Kidney (tissue), 14 donors: ENCODE measurements around the gene SCAP. TPM values are rescaled to one million over a fixed set of nuclear protein-coding genes. Genes with fewer than 3 reads are reported as not detected.

Experiments
- DNase-seq, 5 donors: peaks; one replicate each; pipeline ENCODE4 v3.0.0-alpha.2; 2013 to 2020
- FAIRE-seq: peaks from 2 replicates; lab custom pipeline; 2012; peaks lifted over from hg19 to GRCh38; lab: Jason Lieb, UNC
- H3K27ac ChIP-seq, 2 donors: one replicate each; pipeline ENCODE4 v1.7.0; 2013; ENCODE audit warnings: low read depth in 2 of 2, low read length in 2 of 2, inconsistent platforms in 1 of 2
- H3K27me3 ChIP-seq: one replicate; pipeline ENCODE4 v1.7.1; 2013; ENCODE audit warnings: low read length, inconsistent platforms; ENCODE audit not compliant: control insufficient read depth, insufficient read depth
- H3K36me3 ChIP-seq, 3 donors: one replicate each; pipeline versions ENCODE4 v1.7.0 to v1.7.1; 2013; ENCODE audit warnings: low read length in 3 of 3, control low read depth in 1 of 3, inconsistent platforms in 1 of 3; ENCODE audit not compliant: insufficient read depth in 3 of 3, control insufficient read depth in 2 of 3
- H3K4me1 ChIP-seq, 3 donors: one replicate each; pipeline versions ENCODE4 v1.7.0 to v1.7.1; 2013; ENCODE audit warnings: low read length in 3 of 3, inconsistent platforms in 1 of 3, low read depth in 1 of 3; ENCODE audit not compliant: control insufficient read depth in 2 of 3, insufficient read depth in 2 of 3
- H3K4me3 ChIP-seq, 3 donors: one replicate each; pipeline versions ENCODE4 v1.7.0 to v1.8.1; 2013; ENCODE audit warnings: low read length in 3 of 3, control low read depth in 1 of 3, inconsistent platforms in 1 of 3
- H3K9ac ChIP-seq, 3 donors: one replicate each; pipeline versions ENCODE4 v1.7.0 to v1.7.1; 2013; ENCODE audit warnings: low read length in 3 of 3, control low read depth in 1 of 3, inconsistent platforms in 1 of 3
- H3K9me3 ChIP-seq, 3 donors: one replicate each; pipeline versions ENCODE4 v1.7.0 to v1.7.1; 2013; ENCODE audit warnings: low read length in 3 of 3, control low read depth in 1 of 3, inconsistent platforms in 1 of 3; ENCODE audit not compliant: control insufficient read depth in 2 of 3, insufficient read depth in 1 of 3
- CTCF ChIP-seq: IDR thresholded peaks from 3 replicates; pipeline ENCODE4 v1.5.1; 2012; ENCODE audit warnings: mild to moderate bottlenecking, moderate library complexity, borderline replicate concordance; ENCODE audit not compliant: insufficient read depth; ENCODE audit errors: extremely low read depth
- intact Hi-C: fragments of 100-400 bp; cut with DNase I; formaldehyde crosslinking; loops from one replicate; pipeline ENCODE4 v1.11.1; 2022
- polyA plus RNA-seq: library from polyadenylated mRNA; stranded (reverse); fragments of 350-450 nt; fragmentation: Illumina TruSeq; extraction: RNeasy Lipid Tissue Mini Kit (QIAGEN cat#74804); gene quantifications from one replicate; pipeline ENCODE4 v1.2.3, GENCODE V29; 2014; ENCODE audit warnings: low read depth, low replicate concordance; ENCODE audit not compliant: insufficient read depth
- total RNA-seq: library from RNA; stranded (reverse); fragmentation: NEBNext Ultra II Directional; extraction: Animal tissue kit (Norgen Biotek cat#: 25700); gene quantifications from one replicate; pipeline ENCODE4 v1.2.1, GENCODE V29; 2021
- donor health status: control.
- donor health status: control.
- donor health status: control.
- donor health status: control.
- donor health status: control.
- donor health status: DM: yes; HTN: yes; CAD: no.
- donor health status: Normal renal cell carcinoma (clear cell type).

Gene SCAP
- total and polyA plus RNA-seq, 2 donors from 2014 or later, result 47.3 to 85.1 TPM

DNA sequence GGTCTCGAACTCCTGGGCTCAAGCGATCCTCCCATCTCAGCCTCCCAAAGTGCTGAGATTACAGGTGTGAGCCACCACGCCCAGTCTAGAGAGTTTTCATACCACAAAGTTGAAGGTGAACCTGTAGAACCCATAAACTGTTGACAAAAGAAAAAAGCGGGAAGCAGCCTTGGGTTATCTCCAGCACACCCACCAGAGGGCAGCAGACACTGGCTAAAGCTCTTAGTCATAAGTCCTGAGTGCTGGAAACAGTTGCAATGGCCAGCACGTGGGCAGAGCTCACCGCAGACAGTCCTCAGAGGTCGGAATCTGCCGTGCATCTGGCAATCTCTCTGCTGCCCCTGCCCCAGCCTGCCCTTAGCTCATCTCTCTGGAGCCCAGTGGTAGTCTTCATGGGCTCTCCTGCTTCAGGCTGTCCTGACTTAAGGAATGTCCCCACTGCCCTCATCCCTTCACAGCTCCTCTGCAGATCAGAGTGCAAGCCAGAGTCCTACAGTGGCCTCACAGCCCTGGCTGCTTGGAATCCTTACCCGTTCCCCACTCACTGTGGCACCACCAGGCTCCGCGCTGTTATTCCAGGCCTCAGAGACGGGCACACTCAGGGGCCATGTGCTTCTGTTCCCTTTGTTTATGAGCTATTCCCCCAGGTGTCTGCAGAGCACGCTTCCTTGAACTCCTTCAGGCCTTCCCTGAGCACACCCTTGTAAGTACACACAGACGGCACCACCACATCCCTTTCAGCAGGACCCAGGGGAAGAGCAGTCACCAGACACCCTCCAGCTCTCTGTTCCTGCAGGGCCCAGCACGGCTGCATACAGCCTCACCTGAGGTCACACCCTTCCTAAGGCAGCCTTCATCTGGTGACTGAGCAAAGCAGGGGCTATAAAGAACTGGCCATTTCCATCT is 46.6 kb upstream of the SCAP start:
- Histone ChIP-seq H3K27me3 (no peaks in the 10 kb centered on the region), H3K4me3 (no peak overlapping the region), H3K9me3 (no peaks in the 10 kb centered on the region), H3K9ac (peak overlapping the region in 1 of 3 donors; percentile 24), H3K4me1 (peaks cover 0 to 4% (median 0%) of the 10 kb centered on the region in 3 donors), H3K27ac (no peak overlapping the region), H3K36me3 (no peaks in the 10 kb centered on the region)
- TF ChIP-seq CTCF, result peak; percentile 98
- DNase-seq, result peak; percentile 88 to 94 (median 90)
- no peak for FAIRE-seq
- intact Hi-C loops, result loop anchor here (10.0 kb wide), 1 partner anchor 262 kb away; the partner anchor contains the start of gene SMARCC1

DNA sequence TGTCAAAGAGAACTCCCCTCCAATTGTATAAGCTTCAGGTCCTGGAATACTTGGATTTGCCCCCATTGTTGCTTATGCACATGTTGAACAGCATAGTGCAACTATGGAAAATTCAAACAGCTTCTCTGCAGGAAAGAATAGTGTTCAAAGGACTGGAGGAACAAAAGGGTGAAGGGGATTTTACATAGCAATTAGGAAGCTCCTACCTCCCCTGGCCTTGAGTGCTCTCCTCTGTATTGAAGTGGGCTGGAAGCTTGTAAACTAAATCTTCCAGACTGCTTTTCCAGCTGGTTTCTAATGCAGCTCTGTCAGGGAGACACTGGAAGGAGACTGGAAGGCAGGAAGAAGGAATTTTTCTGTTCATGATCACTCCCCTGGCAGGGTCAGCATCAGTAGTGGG is 45.0 kb upstream of the SCAP start:
- no peak overlapping the region for H3K27ac ChIP-seq
- no peak overlapping the region for H3K4me3 ChIP-seq
- FAIRE-seq (no peak), DNase-seq (no peak)
- H3K9ac ChIP-seq, result no peak overlapping the region
- no peaks in the 10 kb centered on the region for H3K27me3 ChIP-seq
- H3K4me1 ChIP-seq, result peaks cover 0 to 4% (median 0%) of the 10 kb centered on the region in 3 donors
- H3K9me3 ChIP-seq, result no peaks in the 10 kb centered on the region
- intact Hi-C loops, result loop anchor here (10.0 kb wide), 1 partner anchor 264 kb away; the partner anchor contains the start of gene SMARCC1
- TF ChIP-seq CTCF, result no peak
- H3K36me3 ChIP-seq, result no peaks in the 10 kb centered on the region

DNA sequence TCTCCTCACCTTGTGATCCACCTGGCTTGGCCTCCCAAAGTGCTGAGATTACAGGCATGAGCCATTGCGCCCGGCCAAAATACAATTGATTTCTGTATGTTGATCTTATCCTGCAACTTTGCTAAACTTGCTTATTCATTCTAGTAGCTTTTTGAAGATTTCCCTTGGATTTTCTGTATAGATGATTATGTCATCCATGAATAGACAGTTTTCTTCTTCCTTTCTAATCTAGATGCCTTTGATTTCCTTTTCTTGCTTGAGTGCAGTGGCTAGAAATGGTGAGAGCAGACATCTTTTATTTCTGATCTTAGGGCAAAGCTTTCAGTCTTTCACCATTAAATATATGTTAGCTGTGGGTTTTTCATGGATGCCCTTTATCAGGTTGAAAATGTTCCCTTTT is 42.2 kb upstream of the SCAP start:
- no peak overlapping the region for H3K27ac ChIP-seq
- H3K27me3 ChIP-seq, result no peaks in the 10 kb centered on the region
- no peaks in the 10 kb centered on the region for H3K9me3 ChIP-seq
- H3K36me3 ChIP-seq, result no peaks in the 10 kb centered on the region
- H3K4me3 ChIP-seq, result no peak overlapping the region
- FAIRE-seq (no peak), DNase-seq (no peak)
- intact Hi-C loops, result no loop called here
- TF ChIP-seq CTCF, result no peak
- no peak overlapping the region for H3K9ac ChIP-seq
- H3K4me1 ChIP-seq, result peaks cover 0 to 6% (median 0%) of the 10 kb centered on the region in 3 donors
